Sigmoid colon (tissue), 7 donors: ENCODE measurements around the gene ALDH3A1. TPM values are rescaled to one million over a fixed set of nuclear protein-coding genes. Genes with fewer than 3 reads are reported as not detected.

Experiments
- DNase-seq: peaks from one replicate; pipeline ENCODE4 v3.0.0-alpha.2; 2019
- H3K27ac ChIP-seq, 4 donors: fragments of 200-600 bp; sonication (generic); one replicate each; pipeline ENCODE4 v1.5.1; 2016 to 2019; ENCODE audit warnings: mild to moderate bottlenecking in 1 of 4
- H3K27me3 ChIP-seq, 3 donors: fragments of 200-600 bp; sonication (generic); one replicate each; pipeline ENCODE4 v1.5.1; 2019; ENCODE audit warnings: mild to moderate bottlenecking in 1 of 3
- H3K36me3 ChIP-seq, 4 donors: fragments of 200-600 bp; sonication (generic); one replicate each; pipeline ENCODE4 v1.5.1; 2016 to 2019
- H3K4me1 ChIP-seq, 4 donors: fragments of 200-600 bp; sonication (generic); one replicate each; pipeline ENCODE4 v1.5.1; 2017 to 2019
- H3K4me3 ChIP-seq, 4 donors: fragments of 200-600 bp; sonication (generic); one replicate each; pipeline ENCODE4 v1.5.1; 2017 to 2019; ENCODE audit warnings: mild to moderate bottlenecking in 2 of 4, moderate library complexity in 1 of 4
- H3K9me3 ChIP-seq, 4 donors: fragments of 200-600 bp in 3 of 4; sonication (generic) in 3 of 4; one replicate each; pipeline versions ENCODE4 v1.5.1 to v1.6.1; 2013 to 2019
- EP300 ChIP-seq, 4 donors: sonication (generic); formaldehyde crosslinking; IDR thresholded peaks; one replicate each; pipeline ENCODE4 v1.6.1; 2017; ENCODE audit warnings: antibody characterized with exemption in 4 of 4
- POLR2A ChIP-seq, 2 donors: fragments of 450-650 bp; IDR thresholded peaks; one replicate each; pipeline ENCODE4 v1.6.1; 2016; ENCODE audit warnings: antibody characterized with exemption in 2 of 2, mild to moderate bottlenecking in 2 of 2, moderate library complexity in 2 of 2
- POLR2AphosphoS5 ChIP-seq, 4 donors: sonication (generic); formaldehyde crosslinking; IDR thresholded peaks; one replicate each; pipeline ENCODE4 v1.6.1; 2017; ENCODE audit warnings: antibody characterized with exemption in 4 of 4
- WGBS, 2 donors: extraction: QIAGEN DNeasy Blood & Tissue Kit; methylation state at CpG; one replicate each; pipeline ENCODE4 v1.1.7; 2013; 5-methylcytosine and 5-hydroxymethylcytosine counted together
- intact Hi-C: fragments of 100-400 bp; cut with DNase I; formaldehyde crosslinking; loops from one replicate; pipeline ENCODE4 v1.15.1; 2023
- polyA plus RNA-seq, 3 donors: library from polyadenylated mRNA; stranded (reverse); fragments of 200-250 nt; gene quantifications; one replicate each; pipeline ENCODE4 v1.2.3, GENCODE V29; 2013
- total RNA-seq, 4 donors: library from RNA; depleted of rRNA; stranded (reverse); fragments of >200 nt; gene quantifications; one replicate each; pipeline ENCODE4 v1.1.0, GENCODE V29; 2016
- TF ChIP-seq, protein P1 (sequence below), 4 experiments: fragments of 450-650 bp in 3 of 4; fragments of 200-600 bp in 1 of 4; IDR thresholded peaks; one replicate each; pipeline ENCODE4 v1.5.1; 2016 to 2019; ENCODE audit warnings: antibody characterized with exemption in 4 of 4, mild to moderate bottlenecking in 3 of 4, moderate library complexity in 2 of 4
- donor health status: healthy with polysubstance abuse.
- donor health status: Bipolar disorder and iron deficiency.
- donor health status: healthy.

ALDH3A1 gene
- total and polyA plus RNA-seq, 7 donors = 0.16 to 6.0 (median 1.1) TPM

GRCh38 chr17:19742495-19742894, 5.6 kb downstream of the ALDH3A1 start:
- Histone ChIP-seq H3K4me1 (peaks cover 0 to 12% (median 11%) of the 10 kb centered on the region in 4 donors), H3K36me3 (no peaks in the 10 kb centered on the region), H3K9me3 (no peaks in the 10 kb centered on the region), H3K27me3 (no peaks in the 10 kb centered on the region), H3K27ac (no peak overlapping the region), H3K4me3 (no peak overlapping the region)
- DNase-seq = no peak
- TF ChIP-seq EP300 (IDR thresholded peaks at IDR 0.05) (no peak), POLR2AphosphoS5 (IDR thresholded peaks at IDR 0.05) (no peak), POLR2A (IDR thresholded peaks at IDR 0.05) (no peak)
- TF ChIP-seq, protein P1, sequence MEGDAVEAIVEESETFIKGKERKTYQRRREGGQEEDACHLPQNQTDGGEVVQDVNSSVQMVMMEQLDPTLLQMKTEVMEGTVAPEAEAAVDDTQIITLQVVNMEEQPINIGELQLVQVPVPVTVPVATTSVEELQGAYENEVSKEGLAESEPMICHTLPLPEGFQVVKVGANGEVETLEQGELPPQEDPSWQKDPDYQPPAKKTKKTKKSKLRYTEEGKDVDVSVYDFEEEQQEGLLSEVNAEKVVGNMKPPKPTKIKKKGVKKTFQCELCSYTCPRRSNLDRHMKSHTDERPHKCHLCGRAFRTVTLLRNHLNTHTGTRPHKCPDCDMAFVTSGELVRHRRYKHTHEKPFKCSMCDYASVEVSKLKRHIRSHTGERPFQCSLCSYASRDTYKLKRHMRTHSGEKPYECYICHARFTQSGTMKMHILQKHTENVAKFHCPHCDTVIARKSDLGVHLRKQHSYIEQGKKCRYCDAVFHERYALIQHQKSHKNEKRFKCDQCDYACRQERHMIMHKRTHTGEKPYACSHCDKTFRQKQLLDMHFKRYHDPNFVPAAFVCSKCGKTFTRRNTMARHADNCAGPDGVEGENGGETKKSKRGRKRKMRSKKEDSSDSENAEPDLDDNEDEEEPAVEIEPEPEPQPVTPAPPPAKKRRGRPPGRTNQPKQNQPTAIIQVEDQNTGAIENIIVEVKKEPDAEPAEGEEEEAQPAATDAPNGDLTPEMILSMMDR (IDR thresholded peaks at IDR 0.05) = no peak
- WGBS, 2 donors = 90 to 91% methylated on average over 10 of the region's 10 CpGs
- intact Hi-C loops = no loop called here

- TF ChIP-seq POLR2AphosphoS5 (IDR thresholded peaks at IDR 0.05) (no peak), POLR2A (IDR thresholded peaks at IDR 0.05) (no peak), EP300 (IDR thresholded peaks at IDR 0.05) (no peak)
- TF ChIP-seq, protein P1 (IDR thresholded peaks at IDR 0.05) = no peak
- H3K36me3 ChIP-seq = no peaks in the 10 kb centered on the region
- H3K4me1 ChIP-seq = peaks cover 0 to 12% (median 11%) of the 10 kb centered on the region in 4 donors
- no peak overlapping the region for H3K27ac ChIP-seq
- no peak for DNase-seq
- no peaks in the 10 kb centered on the region for H3K9me3 ChIP-seq
- H3K4me3 ChIP-seq = no peak overlapping the region
- no peaks in the 10 kb centered on the region for H3K27me3 ChIP-seq
- intact Hi-C loops = no loop called here
- WGBS, 2 donors = 91% methylated on average over 14 of the region's 14 CpGs
These were observed 6.2 kb downstream of the ALDH3A1 start for GRCh38 chr17:19741832-19742457.

DNA sequence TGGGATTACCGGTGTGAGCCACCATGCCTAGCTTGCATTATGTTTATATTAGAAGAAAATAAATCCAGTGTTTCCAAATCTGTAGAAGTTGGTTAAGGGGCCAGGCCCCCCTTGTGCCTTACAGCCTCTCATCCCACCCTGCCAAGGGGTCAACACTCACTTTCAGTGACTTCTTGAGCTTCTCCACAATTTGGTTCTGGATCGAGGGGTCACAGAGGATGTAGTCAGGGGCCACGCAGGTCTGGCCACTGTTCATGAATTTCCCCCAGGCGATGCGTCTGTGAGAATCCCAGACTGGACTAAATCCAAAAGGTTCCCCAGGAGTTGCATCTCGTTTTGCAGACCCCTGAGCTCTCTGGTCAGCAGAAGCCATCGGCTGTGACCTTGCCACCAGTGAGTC, 7.2 kb downstream of the ALDH3A1 start:
- Histone ChIP-seq H3K27ac (no peak overlapping the region), H3K4me3 (no peak overlapping the region), H3K36me3 (no peaks in the 10 kb centered on the region), H3K27me3 (no peaks in the 10 kb centered on the region), H3K4me1 (peaks cover 0 to 12% (median 11%) of the 10 kb centered on the region in 4 donors), H3K9me3 (no peaks in the 10 kb centered on the region)
- no peak for DNase-seq
- TF ChIP-seq POLR2A (IDR thresholded peaks at IDR 0.05) (no peak), EP300 (IDR thresholded peaks at IDR 0.05) (no peak)
- TF ChIP-seq, protein P1 (IDR thresholded peaks at IDR 0.05) = no peak
- 89% methylated on average over 7 of the region's 7 CpGs for WGBS, 2 donors
- intact Hi-C loops = no loop called here

DNA sequence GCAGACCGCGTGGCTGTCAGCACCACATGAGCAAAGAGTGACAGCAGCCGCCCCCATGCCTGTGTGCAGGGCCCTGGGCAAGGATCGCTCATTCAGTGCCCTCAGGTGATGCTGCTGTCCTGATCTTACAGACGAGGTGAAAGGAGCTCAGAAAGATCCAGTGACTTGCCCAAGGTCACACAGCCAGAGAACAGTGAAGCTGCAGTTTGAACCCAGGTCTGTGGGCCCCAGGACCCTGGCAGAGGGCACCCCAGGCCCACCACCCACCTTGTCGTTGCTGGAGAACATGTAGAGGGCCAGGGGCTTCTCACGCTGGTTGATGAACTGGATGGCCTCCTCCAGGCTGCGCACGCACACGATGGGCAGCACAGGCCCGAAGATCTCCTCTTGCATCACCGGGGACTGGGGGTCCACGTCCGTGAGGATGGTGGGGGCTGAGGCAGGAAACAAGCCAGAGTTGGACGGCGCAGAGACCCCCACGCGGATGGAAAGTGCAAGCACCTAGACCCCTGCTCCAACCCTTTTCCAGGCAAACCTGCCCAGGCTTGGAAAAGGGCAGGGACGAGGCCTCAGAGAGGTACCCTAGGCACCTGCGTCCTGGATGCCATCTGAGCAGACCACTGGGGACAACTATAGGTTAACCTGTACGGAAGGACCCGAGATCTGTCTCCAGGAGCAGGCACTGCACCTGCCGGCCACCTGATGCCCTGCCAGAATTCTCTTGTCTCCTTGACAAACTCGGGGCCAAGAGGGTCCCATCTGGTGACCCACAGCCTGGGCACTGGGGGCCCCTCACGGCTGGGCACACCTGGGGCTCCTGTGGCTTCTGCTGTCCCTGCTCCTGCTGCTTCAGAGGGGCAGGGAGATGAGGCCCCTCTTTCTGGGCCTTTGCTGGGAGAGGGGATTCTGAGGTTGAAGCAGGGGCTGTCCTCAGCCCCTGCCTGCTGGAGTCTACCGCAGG, 8.6 kb downstream of the ALDH3A1 start:
- Histone ChIP-seq H3K9me3 (no peaks in the 10 kb centered on the region), H3K27ac (no peak overlapping the region), H3K4me1 (peaks cover 0 to 4% (median 3%) of the 10 kb centered on the region in 4 donors), H3K27me3 (no peaks in the 10 kb centered on the region), H3K36me3 (no peaks in the 10 kb centered on the region), H3K4me3 (no peak overlapping the region)
- WGBS, 2 donors = 90 to 92% methylated on average over 26 of the region's 26 CpGs
- DNase-seq = no peak
- no peak for TF ChIP-seq POLR2AphosphoS5 (IDR thresholded peaks at IDR 0.05)
- no peak for TF ChIP-seq EP300 (IDR thresholded peaks at IDR 0.05)
- TF ChIP-seq, protein P1 (IDR thresholded peaks at IDR 0.05) = no peak
- intact Hi-C loops = no loop called here
